HG03439 (cell line): ENCODE results near the gene PABPC4L.
"Not testable (repeated sequence)": the region's sequence is repeated elsewhere in the genome, so short reads cannot be mapped to it uniquely, and the experiment has no call there.

Experiments
- ATAC-seq: cut with Tn5 transposase; IDR thresholded peaks from one replicate; pipeline ENCODE4 v1.9.1; 2021; ENCODE audit warnings: mild to moderate bottlenecking, moderate library complexity; ENCODE audit not compliant: unreplicated experiment

Gene PABPC4L

GRCh38 chr4:134201216-134202161 is at the start of gene PABPC4L:
TSS of gene PABPC4L (minus strand) at chr4:134201789. CDS start at chr4:134201019, 770 bp downstream.
- no peak for ATAC-seq

- no peak for ATAC-seq
These were observed 49.7 kb upstream of the PABPC4L start for GRCh38 chr4:134251322-134251721.

- ATAC-seq = no peak
These were observed 42.4 kb upstream of the PABPC4L start for GRCh38 chr4:134243742-134244713.

- ATAC-seq = no peak
These were observed 17.5 kb upstream of the PABPC4L start for GRCh38 chr4:134219043-134219442.

- ATAC-seq = no peak
These were observed 14.8 kb upstream of the PABPC4L start for GRCh38 chr4:134216411-134216810.

- ATAC-seq = no peak
These were observed 14.2 kb upstream of the PABPC4L start for GRCh38 chr4:134215620-134216344.

GRCh38 chr4:134207955-134208354 is 6.4 kb upstream of the PABPC4L start:
- ATAC-seq = not testable (repeated sequence)

- no peak for ATAC-seq
These were observed 772 bp upstream of the PABPC4L start for GRCh38 chr4:134202166-134202956.

GRCh38 chr4:134200811-134201215 is 776 bp downstream of the PABPC4L start:
- ATAC-seq = no peak

GRCh38 chr4:134189949-134190348 is 11.6 kb downstream of the PABPC4L start:
- no peak for ATAC-seq

- no peak for ATAC-seq
These were observed 12.1 kb downstream of the PABPC4L start for GRCh38 chr4:134189480-134189879.

- ATAC-seq = no peak
These were observed 22.9 kb downstream of the PABPC4L start for GRCh38 chr4:134178706-134179105.

- no peak for ATAC-seq
These were observed 27.3 kb downstream of the PABPC4L start for GRCh38 chr4:134174271-134174670.

GRCh38 chr4:134160211-134160610 is 41.4 kb downstream of the PABPC4L start:
- ATAC-seq = no peak

- ATAC-seq = no peak
These were observed 47.5 kb downstream of the PABPC4L start for GRCh38 chr4:134154097-134154496.

GRCh38 chr4:134147941-134148340 is 53.6 kb downstream of the PABPC4L start:
- no peak for ATAC-seq
